Body of pancreas (tissue), 4 donors: ENCODE measurements around the gene DGKQ. TPM values are rescaled to one million over a fixed set of nuclear protein-coding genes. Genes with fewer than 3 reads are reported as not detected.

Experiments
- ATAC-seq: fragments of 150-250 bp; one replicate; pipeline ENCODE4 v1.9.1; 2016
- DNase-seq, 4 donors: peaks; one replicate each; pipeline ENCODE4 v3.0.0-alpha.2; 2019
- H3K27ac ChIP-seq, 4 donors: fragments of 200-600 bp; sonication (generic); 1 replicate in 3 of 4; 2 replicates in 1 of 4; pipeline versions ENCODE4 v1.5.1 to v1.6.1; 2016 to 2019; ENCODE audit warnings: mild to moderate bottlenecking in 1 of 4, mixed read lengths in 1 of 4, moderate library complexity in 1 of 4
- H3K27me3 ChIP-seq, 2 donors: fragments of 200-600 bp; sonication (generic); one replicate each; pipeline ENCODE4 v1.6.0; 2016; ENCODE audit warnings: mild to moderate bottlenecking in 1 of 2
- H3K36me3 ChIP-seq, 2 donors: fragments of 200-600 bp; sonication (generic); replicated peaks in 1 of 2; 2 replicates each; pipeline ENCODE4 v1.5.1; 2016; ENCODE audit warnings: low read depth in 2 of 2; ENCODE audit not compliant: insufficient read depth in 1 of 2
- H3K4me1 ChIP-seq: fragments of 200-600 bp; sonication (generic); one replicate; pipeline ENCODE4 v1.6.0; 2016
- H3K4me3 ChIP-seq, 2 donors: fragments of 200-600 bp; sonication (generic); 1 replicate in 1 of 2; 2 replicates in 1 of 2; pipeline ENCODE4 v1.5.1; 2016 to 2019
- H3K9me3 ChIP-seq, 3 donors: fragments of 200-600 bp; sonication (generic); 1 replicate in 2 of 3; 2 replicates in 1 of 3; pipeline ENCODE4 v1.5.1; 2016
- POLR2A ChIP-seq, 3 donors: fragments of 450-650 bp; IDR thresholded peaks; one replicate each; pipeline ENCODE4 v1.6.1; 2016; ENCODE audit warnings: antibody characterized with exemption in 3 of 3, mild to moderate bottlenecking in 2 of 3
- WGBS, 2 donors: methylation state at CpG; one replicate each; pipeline ENCODE4 v1.1.5; 2017; 5-methylcytosine and 5-hydroxymethylcytosine counted together
- intact Hi-C: fragments of 100-400 bp; cut with DNase I; formaldehyde crosslinking; loops from one replicate; pipeline ENCODE4 v1.15.1; 2023
- total RNA-seq, 2 donors: library from RNA; depleted of rRNA; stranded (reverse); fragments of >200 nt; gene quantifications; one replicate each; pipeline ENCODE4 v1.1.0, GENCODE V29; 2016
- TF ChIP-seq, protein P1 (sequence below), 7 experiments: fragments of 450-650 bp in 4 of 7; fragments of 200-600 bp in 3 of 7; sonication (generic) in 3 of 7; IDR thresholded peaks; one replicate each; pipeline ENCODE4 v1.5.1; 2016 to 2019; ENCODE audit warnings: antibody characterized with exemption in 7 of 7

DGKQ gene
- total RNA-seq, 2 donors from 2014 or later, result 13.2 to 17.5 TPM

DNA sequence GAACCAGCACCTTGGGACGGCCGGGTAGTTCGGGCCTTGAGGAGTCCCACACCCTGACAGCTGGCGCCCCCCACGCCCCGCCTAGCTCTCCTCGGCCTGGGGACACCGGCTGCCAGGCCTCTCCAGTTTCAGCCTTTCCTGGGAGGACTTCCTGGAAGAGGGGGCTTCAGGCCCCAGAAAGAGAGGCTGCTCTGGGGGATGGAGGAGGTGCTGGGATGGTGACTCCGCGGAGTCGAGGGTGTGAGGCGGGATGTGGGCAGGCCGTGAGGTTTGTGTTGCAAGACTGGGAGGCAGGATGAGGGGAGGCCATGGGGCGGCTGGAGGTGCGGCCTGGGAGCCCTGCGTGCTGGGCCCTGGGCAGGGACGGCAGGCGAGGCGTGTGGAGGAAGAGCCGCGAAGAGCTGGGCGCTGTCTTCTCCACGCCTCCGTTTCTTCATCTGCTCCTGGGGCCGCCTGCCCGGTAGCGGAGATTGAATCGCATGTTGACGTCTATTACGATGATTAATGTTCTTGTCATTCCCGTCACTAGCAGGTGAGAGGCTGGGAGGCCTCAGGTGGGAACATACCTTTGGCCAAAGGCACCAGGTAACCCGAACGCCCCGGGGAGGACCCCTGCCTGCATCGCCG lies 37.1 kb upstream of the DGKQ start:
- H3K9me3 ChIP-seq, result no peaks in the 10 kb centered on the region
- DNase-seq (peak; percentile 59 to 77 (median 68)), ATAC-seq (peak; percentile 25)
- peak overlapping the region; percentile 85 to 94 (median 90) for H3K27ac ChIP-seq
- peaks cover 42% of the 10 kb centered on the region for H3K4me1 ChIP-seq
- intact Hi-C loops, result no loop called here
- H3K27me3 ChIP-seq, result no peaks in the 10 kb centered on the region
- WGBS, 2 donors, result 0 to 2% methylated on average over 16 to 31 of the region's 36 CpGs
- no peaks in the 10 kb centered on the region for H3K36me3 ChIP-seq
- peak overlapping the region; percentile 54 to 62 for H3K4me3 ChIP-seq
- TF ChIP-seq POLR2A (IDR thresholded peaks at IDR 0.05), result peak in 2 of 3 donors; percentile 14 to 40
- TF ChIP-seq, protein P1, sequence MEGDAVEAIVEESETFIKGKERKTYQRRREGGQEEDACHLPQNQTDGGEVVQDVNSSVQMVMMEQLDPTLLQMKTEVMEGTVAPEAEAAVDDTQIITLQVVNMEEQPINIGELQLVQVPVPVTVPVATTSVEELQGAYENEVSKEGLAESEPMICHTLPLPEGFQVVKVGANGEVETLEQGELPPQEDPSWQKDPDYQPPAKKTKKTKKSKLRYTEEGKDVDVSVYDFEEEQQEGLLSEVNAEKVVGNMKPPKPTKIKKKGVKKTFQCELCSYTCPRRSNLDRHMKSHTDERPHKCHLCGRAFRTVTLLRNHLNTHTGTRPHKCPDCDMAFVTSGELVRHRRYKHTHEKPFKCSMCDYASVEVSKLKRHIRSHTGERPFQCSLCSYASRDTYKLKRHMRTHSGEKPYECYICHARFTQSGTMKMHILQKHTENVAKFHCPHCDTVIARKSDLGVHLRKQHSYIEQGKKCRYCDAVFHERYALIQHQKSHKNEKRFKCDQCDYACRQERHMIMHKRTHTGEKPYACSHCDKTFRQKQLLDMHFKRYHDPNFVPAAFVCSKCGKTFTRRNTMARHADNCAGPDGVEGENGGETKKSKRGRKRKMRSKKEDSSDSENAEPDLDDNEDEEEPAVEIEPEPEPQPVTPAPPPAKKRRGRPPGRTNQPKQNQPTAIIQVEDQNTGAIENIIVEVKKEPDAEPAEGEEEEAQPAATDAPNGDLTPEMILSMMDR (IDR thresholded peaks at IDR 0.05), result no peak

DNA sequence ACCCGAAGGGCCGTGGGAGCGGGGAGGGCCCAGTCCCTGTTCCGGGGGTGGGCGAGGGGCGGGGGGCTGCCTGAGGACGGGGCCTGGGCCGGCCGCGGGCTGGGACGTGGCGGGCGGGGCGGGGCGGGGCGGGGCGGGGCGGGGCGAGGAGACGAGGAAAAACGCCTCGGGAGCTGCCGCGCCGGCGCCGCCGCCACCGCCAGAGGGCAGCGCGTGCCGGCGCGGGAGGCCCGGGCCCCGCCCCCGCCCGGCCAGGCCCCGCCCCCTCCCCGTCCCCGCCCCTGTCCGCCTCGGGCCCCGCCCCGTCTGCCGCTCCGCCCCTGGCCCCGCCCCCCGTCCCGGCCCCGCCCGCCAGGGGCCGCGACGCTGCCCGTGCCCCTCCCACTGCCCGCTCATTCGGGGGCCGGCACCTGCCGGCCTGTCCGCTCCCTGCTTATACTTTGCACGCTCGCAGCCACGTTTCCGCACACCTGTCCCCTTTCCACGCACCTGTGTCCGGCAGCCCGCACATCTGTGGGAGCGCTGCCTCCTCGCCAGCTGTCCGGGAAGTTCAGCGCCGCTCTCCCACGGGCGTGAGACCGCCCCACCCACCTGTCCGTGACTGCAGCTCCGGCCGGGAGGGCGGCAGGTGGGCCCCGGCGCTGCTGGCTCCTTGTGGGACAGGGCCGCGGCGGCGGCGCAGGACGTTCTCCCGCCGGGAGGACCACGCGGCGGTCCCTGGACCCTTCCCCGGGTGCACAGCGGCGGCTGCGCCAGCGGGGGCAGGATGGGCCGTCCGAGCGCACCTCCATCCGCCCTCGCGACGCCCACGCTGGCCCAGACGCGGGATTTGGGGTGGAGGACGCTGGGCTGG lies 36.4 kb upstream of the DGKQ start:
- Histone ChIP-seq H3K4me1 (peaks cover 37% of the 10 kb centered on the region), H3K9me3 (no peaks in the 10 kb centered on the region), H3K36me3 (no peaks in the 10 kb centered on the region), H3K4me3 (peak overlapping the region; percentile 54 to 62), H3K27ac (peak overlapping the region; percentile 85 to 94 (median 90)), H3K27me3 (no peaks in the 10 kb centered on the region)
- DNase-seq (peak; percentile 77 to 86 (median 81)), ATAC-seq (peak; percentile 64)
- 0% methylated on average over 53 of the region's 109 CpGs; no CpG with 5 or more reads in 1 of the 2 donors for WGBS, 2 donors
- TF ChIP-seq, protein P1 (IDR thresholded peaks at IDR 0.05), result peak in 4 of 7 experiments; percentile 11 to 38 (median 30)
- peak; percentile 58 to 76 (median 65) for TF ChIP-seq POLR2A (IDR thresholded peaks at IDR 0.05)
- intact Hi-C loops, result no loop called here

DNA sequence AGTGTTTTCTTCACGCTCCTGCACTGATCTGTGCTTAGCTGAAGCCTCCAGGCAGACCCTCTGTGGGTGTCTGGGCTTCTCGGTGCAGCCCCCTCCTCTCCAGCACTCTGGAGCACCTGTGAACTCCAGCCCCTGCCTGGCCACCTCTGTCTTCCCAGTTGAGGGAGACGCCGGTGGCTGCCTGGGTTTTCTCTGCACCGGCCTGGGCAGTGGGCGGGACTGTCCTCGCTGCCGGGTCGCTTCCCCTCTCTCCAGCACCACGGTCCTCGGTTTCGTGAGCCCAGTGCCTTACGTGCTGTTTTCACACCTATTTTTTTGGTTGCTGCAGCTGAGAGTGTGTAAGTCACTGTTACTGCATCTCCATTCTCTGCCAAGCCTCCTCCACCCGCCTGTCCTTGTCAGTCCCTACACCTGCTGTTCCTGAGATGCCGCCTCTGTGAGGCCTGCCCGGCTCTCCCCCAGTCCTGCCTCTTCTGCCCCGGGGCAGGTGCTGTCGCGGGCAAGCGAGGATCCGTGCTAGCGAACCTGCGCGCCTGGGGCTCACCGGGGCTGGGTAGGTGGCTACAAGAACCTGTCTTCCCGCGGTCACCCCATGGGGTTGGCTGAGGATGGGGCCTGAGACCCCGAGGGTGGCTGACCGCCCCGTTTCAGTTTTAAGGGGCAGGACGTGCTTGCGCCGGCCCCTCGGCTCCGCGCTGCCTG lies 35.6 kb upstream of the DGKQ start:
- Histone ChIP-seq H3K4me1 (peaks cover 37% of the 10 kb centered on the region), H3K9me3 (no peaks in the 10 kb centered on the region), H3K27ac (peak overlapping the region in 2 of 4 donors; percentile 52 to 58), H3K4me3 (peak overlapping the region; percentile 37 to 47), H3K27me3 (no peaks in the 10 kb centered on the region), H3K36me3 (no peaks in the 10 kb centered on the region)
- TF ChIP-seq, protein P1 (IDR thresholded peaks at IDR 0.05), result no peak
- TF ChIP-seq POLR2A (IDR thresholded peaks at IDR 0.05), result no peak
- ATAC-seq, result no peak
- intact Hi-C loops, result no loop called here
- WGBS, 2 donors, result 4 to 6% methylated on average over 27 to 36 of the region's 36 CpGs
- peak; percentile 30 to 57 (median 52) for DNase-seq

DNA sequence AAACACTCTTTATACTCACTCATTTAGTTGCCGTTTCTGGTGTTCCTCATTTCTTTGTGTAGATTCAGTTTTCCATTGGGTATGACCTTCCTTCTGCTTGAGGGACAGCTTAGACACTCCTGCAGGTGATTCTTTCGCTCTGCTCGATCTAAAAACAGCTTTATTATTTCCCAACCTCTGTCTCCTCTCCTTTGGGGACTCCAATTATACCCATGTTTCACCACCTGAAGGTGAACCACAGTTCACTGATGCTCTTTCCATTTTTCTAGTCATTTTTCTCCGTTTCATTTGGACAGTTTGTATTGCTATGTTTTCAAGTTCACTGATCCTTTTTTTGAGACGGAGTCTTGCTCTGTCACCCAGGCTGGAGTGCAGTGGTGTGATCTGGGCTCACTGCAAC lies 33.5 kb upstream of the DGKQ start:
- 86 to 87% methylated on average over 5 of the region's 5 CpGs for WGBS, 2 donors
- H3K27ac ChIP-seq, result no peak overlapping the region
- intact Hi-C loops, result no loop called here
- H3K27me3 ChIP-seq, result peaks cover 0 to 11% of the 10 kb centered on the region in 2 donors
- no peaks in the 10 kb centered on the region for H3K9me3 ChIP-seq
- no peaks in the 10 kb centered on the region for H3K36me3 ChIP-seq
- ATAC-seq (no peak), DNase-seq (no peak)
- no peak overlapping the region for H3K4me3 ChIP-seq
- peaks cover 37% of the 10 kb centered on the region for H3K4me1 ChIP-seq
- TF ChIP-seq POLR2A (IDR thresholded peaks at IDR 0.05), result no peak
- TF ChIP-seq, protein P1 (IDR thresholded peaks at IDR 0.05), result no peak
